H1 (cell line): ENCODE measurements around the gene MAPKAP1. TPM values are rescaled to one million over a fixed set of nuclear protein-coding genes. Genes with fewer than 3 reads are reported as not detected.

Source experiments
- ATF2 ChIP-seq: IDR thresholded peaks from 2 replicates; pipeline ENCODE4 v1.6.1; 2012; ENCODE audit warnings: low read length, inconsistent platforms
- CREB1 ChIP-seq: IDR thresholded peaks from 2 replicates; pipeline ENCODE4 v1.6.1; 2012; ENCODE audit warnings: inconsistent platforms
- E2F6 ChIP-seq: IDR thresholded peaks from 2 replicates; pipeline ENCODE4 v1.6.1; 2012; ENCODE audit warnings: inconsistent platforms
- JUND ChIP-seq: IDR thresholded peaks from 2 replicates; pipeline ENCODE4 v1.6.1; 2011; ENCODE audit warnings: mild to moderate bottlenecking, improper control_type of control experiment, low read length
- RAD21 ChIP-seq, 2 experiments: IDR thresholded peaks in 1 of 2; conservative IDR thresholded peaks in 1 of 2; 2 replicates each; pipeline ENCODE4 v1.6.1; 2011; ENCODE audit warnings: low read depth in 2 of 2, low read length in 2 of 2, improper control_type of control experiment in 1 of 2, inconsistent platforms in 1 of 2, mild to moderate bottlenecking in 1 of 2, moderate library complexity in 1 of 2
- SIX5 ChIP-seq: IDR thresholded peaks from 2 replicates; pipeline ENCODE4 v1.6.1; 2011; ENCODE audit warnings: mild to moderate bottlenecking, low read depth, low read length
- polyA plus RNA-seq, 7 experiments: library from polyadenylated mRNA; depleted of rRNA in 3 of 7; stranded (reverse) in 5 of 7; unstranded in 2 of 7; fragments of >200 nt in 5 of 7; fragments of 200-250 nt in 2 of 7; gene quantifications; 1 replicate in 5 of 7; 2 replicates in 1 of 7; 4 replicates in 1 of 7; pipeline versions ENCODE4 v1.2.1 to v1.2.3, GENCODE V29; 2011 to 2013; ENCODE audit warnings: missing spikeins in 2 of 7, mixed read lengths in 2 of 7
- total RNA-seq: library from RNA; stranded (reverse); fragmentation: NEBNext Ultra II Directional; extraction: Animal tissue kit (Norgen Biotek cat#: 25700); gene quantifications from 2 replicates; pipeline ENCODE4 v1.2.1, GENCODE V29; 2021

MAPKAP1 gene
- total and polyA plus RNA-seq, 2 of the 8 experiments (the other 6 are each of a cell fraction or from before 2014, with no cell fraction given), result 79.2 to 140 TPM

GRCh38 chr9:125493881-125494652 lies 212.9 kb downstream of the MAPKAP1 start (continued):
- TF ChIP-seq E2F6 (no peak), RAD21 (IDR thresholded peaks at IDR 0.05 in 1 of 2, conservative IDR thresholded peaks at IDR 0.05 in 1 of 2; ENCODE audit: low read depth in 2 of 2, low read length in 2 of 2) (no peak), JUND (no peak), SIX5 (no peak), ATF2 (no peak), CREB1 (no peak)
